HG03159 (cell line): Measurements from ENCODE around the gene TMEM252.
A peak's percentile ranks its signal among the peaks of the same experiment; 100 is the strongest.

Experiments used
- ATAC-seq: cut with Tn5 transposase; IDR thresholded peaks from one replicate; pipeline ENCODE4 v1.9.1; 2021; ENCODE audit warnings: mild to moderate bottlenecking, moderate library complexity; ENCODE audit not compliant: unreplicated experiment

The TMEM252 gene

DNA sequence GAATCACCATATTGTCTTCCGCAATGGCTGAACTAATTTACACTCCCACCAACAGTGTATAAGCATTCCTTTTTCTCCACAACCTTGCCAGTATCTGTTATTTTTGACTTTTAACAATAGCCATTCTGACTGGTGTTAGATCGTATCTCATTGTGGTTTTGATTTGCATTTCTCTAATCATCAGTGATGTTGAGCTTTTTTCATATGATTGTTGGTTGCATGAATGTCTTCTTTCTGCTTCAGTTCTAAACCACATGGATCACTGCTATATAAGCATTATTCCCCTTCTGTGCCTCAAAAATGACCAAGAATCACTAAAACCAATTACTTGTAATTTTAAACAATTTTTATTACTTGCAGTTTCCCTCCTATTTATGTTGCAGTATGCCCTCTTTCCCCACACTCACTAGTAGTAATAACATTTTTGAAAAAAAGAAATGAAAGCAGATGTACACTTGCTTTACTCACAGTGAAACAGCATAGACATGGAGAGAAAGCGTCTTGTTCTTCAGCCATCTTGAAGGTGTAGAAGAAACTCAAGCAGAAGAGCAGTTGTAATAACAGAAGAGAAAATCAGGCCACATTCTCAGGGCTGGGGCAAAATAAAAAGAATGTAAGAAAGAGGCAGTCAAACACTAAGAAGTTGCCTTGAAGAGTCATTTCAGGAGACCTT is 4.5 kb upstream of the TMEM252 start:
- peak; percentile 39 for ATAC-seq

DNA sequence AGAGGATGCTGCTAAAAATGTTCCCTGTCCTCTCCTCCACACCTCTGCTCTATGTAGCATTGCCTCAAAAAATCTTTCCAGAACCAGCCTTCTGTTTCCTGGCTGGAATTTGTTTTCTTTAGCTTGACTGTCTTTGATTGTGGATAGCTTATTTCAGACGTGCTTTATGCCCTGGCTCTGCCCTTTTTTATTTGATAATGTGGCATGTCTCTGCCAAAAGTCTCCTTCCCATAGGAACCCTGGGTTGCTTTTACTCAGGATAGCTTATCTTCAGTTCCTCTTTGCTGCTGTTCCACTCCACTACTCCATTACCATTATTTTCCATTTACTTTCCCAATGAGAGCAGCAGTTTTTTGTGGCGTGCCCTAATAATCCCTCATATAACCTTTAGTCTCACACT is 885 bp upstream of the TMEM252 start:
- ATAC-seq: no peak

DNA sequence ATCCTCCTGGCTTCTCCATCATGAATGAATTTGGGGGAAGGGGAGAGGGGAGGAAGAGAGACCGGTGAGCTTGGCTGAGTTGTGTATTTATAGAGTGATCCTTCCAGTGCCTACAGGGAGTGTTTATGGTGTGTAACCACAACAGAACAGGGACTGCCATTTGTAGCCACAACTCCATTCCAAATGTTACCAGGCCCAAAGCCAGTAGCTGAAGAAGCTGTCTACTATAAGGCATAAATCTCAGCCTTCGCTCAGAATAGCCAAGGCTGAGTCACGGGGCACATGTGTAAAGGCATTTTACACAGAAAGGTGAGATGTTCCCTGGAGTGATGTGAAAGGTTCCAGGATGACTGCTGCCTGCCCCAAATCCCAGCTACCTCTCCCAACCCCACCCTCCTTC is 2.5 kb downstream of the TMEM252 start:
- no peak for ATAC-seq

DNA sequence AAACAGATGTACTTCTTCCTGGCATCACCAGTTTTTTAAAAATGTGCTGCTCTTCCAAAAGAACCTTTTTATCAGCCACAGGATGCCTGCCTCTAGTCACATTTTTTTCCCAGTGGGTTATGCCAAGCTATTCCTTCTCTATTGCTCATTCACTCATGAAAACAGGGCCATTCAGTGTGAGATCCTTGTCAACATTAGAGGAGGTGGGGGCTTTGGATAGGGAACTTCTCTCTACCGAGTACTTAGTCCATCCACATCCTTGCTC is 3.1 kb downstream of the TMEM252 start:
- no peak for ATAC-seq

DNA sequence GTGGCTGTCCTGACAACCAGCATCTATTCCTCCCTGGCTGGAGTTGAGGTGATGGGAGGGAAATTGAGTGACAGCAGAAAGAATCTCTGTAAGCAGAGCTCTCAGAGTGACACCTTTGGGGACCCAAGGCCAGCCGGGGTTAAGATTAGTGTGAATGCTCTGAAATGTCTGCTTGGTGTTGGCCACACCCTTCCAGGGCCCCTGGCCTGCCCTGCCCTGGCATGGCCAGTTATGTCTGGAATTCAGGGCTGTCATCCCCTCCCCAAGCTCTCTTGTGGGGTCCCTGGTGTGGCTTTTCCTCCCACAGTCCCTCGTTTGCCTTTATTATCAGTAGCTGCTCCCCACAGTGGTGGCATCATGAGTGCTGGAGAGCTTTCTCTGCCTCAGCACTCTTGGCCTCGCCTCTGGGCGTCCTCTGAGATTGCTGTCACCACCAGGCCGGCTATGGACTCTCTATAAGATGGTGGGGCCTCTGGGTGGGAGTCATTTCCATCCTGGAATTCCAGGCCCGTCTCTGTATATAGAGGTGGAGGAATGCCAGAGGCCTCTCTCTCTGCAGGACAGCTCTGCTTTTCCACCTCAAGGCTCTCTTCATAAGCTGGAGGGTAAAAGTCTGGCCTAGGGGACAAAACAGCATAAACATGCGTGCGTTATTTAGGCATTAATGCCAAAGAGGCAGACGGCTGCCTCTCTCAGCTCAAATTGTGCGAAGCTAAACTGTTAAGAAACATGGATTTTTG is 3.6 kb downstream of the TMEM252 start:
- no peak for ATAC-seq

DNA sequence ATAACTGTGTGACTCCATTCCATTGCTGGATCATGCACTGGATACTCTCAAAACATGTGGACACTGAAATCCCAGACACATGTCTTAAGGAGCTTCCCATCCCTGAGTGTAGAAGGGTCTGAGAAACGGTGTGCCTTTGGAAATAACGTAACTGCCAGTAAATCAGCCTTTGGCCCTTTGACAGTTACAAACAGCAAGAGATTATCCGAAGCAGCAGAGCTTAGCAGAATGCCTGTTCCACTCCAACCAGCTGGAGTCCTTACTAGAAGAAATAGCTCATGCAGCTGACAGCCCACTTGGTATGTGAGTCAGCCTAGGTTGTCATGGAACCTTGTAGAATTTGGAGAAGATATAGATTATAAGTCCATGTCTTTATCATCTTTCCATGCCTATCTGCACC is 7.0 kb downstream of the TMEM252 start:
- ATAC-seq: no peak

- no peak for ATAC-seq
Measured at GRCh38 chr9:68532131-68532530, 8.6 kb downstream of the TMEM252 start.

GRCh38 chr9:68530618-68531017 is 10.1 kb downstream of the TMEM252 start:
- no peak for ATAC-seq

GRCh38 chr9:68523367-68523936 is 17.2 kb downstream of the TMEM252 start:
- no peak for ATAC-seq

GRCh38 chr9:68522954-68523353 is 17.7 kb downstream of the TMEM252 start:
- no peak for ATAC-seq

DNA sequence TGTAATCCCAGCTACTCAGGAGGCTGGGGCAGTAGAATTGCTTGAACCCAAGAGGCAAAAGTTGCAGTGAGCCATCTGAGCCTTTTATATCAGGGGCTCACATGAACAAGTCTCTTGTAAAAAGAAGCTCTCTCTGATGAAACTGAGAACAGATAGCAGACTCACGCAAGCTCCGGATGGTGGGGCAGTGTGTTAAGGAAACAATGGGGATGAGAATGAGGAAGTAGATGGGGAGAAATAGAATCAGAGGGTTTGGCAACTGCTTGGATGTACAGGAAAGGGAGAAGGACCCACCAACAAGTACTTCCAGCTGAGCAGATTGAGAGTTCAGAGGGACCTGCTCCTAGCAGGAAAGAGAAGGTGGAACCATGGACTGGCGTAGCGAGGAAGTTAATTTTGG is 18.6 kb downstream of the TMEM252 start:
- no peak for ATAC-seq

DNA sequence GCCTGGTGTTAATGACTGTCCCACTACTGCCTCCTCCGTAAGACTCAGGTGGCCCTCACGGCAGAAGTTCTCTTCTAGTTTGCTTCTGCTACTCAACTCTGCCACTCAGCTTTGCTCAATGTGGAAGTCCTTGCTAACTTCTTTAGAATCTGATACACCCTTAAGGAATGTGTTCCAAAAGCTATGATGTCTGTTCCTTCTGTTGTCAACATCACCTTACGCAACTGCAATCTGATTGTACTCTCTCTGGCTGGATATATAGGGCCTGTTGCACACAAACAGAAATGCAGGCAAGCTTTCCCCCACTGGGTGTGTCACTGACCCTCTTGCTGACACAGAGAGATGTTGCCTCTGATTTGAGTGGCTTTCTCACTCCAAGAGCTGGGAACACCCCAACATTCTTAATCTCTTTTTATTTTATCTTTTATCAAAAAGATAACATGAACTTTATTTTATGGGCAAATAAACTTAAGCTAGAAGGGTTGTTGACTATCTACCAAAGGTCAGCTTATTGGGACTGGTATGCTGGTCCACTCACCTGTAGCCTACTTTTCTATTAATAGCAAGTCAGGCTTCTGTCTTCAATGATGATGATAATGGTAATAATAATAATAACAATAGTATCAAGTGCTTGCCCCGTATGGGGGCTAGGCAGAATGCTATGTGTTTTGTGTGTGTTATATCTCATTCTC is 25.2 kb downstream of the TMEM252 start:
- ATAC-seq: no peak

- no peak for ATAC-seq
Measured at GRCh38 chr9:68513981-68514380, 26.7 kb downstream of the TMEM252 start.

DNA sequence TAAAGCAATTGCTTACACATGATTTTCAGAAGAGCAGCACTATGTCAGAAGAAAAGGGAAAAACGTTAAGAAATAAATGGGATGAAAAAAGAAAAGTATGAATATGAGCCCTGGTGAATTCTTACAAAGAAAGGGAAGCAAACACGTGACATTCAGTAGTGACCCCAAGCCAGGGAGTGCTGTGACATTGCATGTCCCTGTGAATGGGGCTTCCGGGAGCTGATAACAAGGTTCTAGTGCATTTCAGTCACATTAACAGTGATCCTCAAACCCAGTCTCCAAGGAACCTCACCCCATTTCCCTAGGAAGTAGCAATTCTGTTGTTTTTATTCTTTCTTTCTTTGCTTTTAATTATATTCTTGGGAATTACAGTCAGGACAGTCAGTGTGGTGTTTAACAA is 27.3 kb downstream of the TMEM252 start:
- ATAC-seq: no peak

GRCh38 chr9:68509689-68510088 is 31.0 kb downstream of the TMEM252 start:
- no peak for ATAC-seq

DNA sequence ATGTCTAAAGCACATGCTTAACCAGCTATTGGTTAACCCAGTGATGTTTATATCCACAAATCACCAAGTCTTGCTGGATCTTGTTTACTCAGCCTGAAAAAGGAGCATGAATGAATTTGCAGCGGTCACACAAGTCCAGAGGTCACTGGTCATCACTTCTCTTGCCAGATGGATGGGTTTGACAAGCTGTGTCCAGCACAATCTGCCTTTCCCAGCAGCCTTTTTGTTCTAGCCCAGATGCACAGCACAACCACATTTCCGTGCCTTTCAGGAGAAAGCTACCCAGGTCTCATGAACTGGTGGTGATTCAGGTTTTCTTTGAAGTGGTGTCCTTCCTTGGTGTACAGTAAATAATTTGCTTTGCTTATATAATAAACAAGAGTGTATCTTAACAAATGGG is 32.1 kb downstream of the TMEM252 start:
- ATAC-seq: no peak

DNA sequence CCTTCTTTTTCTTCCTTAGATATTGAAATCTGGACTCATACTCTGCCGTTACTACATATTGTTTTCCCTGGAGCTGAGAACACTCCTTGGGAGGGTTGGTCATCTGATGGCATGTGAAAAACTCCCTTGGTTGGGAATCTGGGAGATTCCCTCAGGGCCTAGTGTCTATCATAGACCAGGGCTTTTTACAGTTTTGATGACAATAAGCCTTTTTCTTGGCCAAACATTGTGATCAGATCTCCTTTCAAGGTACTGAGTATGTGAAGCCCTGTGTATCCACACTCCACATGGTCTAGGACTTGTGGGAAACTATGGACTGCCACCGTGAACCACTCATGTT is 32.9 kb downstream of the TMEM252 start:
- ATAC-seq: no peak

- ATAC-seq: no peak
Measured at GRCh38 chr9:68507130-68507805, 33.4 kb downstream of the TMEM252 start.

DNA sequence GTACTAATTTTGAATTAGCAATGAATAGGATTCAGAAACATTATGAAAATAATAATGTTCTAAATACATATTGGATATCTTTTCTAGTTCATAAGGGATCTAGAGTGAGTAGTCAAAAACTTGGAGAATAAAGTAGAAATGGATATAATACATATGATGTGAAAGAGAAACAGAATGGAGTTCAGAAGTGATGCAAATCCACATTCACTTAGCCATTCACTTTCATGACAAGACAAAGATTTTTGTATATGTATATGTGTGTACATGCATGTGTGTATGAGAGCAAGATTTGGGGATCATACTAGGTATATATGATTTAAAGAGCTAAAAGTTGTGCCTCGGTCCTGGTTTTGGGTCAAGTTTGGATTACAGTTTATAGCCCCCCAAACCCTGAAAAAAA is 34.1 kb downstream of the TMEM252 start:
- ATAC-seq: no peak

GRCh38 chr9:68505681-68506409 is 34.8 kb downstream of the TMEM252 start:
- ATAC-seq: peak; percentile 68

GRCh38 chr9:68502279-68502678 is 38.4 kb downstream of the TMEM252 start:
- no peak for ATAC-seq
